ENCODE results near the gene FAAP20. TPM values are rescaled to one million over a fixed set of nuclear protein-coding genes. Genes with fewer than 3 reads are reported as not detected.

The FAAP20 gene
- total RNA-seq, 1 donor from 2014 or later: 63.8 TPM

DNA sequence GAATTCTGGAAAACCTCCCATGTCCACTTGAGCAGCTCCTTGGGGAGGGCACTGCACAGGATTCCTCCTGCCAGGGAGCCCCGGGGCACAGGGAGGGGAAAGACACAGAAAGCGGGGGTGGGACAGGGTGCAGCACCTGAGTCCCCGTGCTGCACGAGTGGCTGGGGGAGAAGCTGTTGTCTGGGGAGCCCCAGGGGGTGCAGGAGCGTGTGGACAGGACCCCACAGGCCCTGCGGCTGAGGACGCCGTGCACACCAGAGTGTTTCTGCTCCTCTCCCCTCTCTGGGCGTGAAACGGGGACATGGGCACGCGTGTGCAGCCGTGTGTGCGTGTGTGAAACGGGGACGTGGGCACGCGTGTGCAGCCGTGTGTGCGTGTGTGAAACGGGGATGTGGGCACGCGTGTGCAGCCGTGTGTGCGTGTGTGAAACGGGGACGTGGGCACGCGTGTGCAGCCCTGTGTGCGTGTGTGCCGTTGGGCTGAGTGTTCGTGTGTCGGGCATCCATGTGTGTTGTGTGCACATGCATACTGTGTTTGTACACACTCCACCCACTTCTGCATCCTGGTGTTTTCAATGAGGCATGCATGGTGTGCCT lies 21.9 kb downstream of the FAAP20 start:
- Mint-ChIP-seq H3K27me3 (ENCODE audit: low read depth) (no peaks in the 10 kb centered on the region), H3K36me3 (ENCODE audit: low read depth) (no peaks in the 10 kb centered on the region), H3K9me3 (no peaks in the 10 kb centered on the region), H3K4me3 (ENCODE audit: low read depth) (no peak overlapping the region), H3K4me1 (ENCODE audit: low read depth) (no peaks in the 10 kb centered on the region), H3K27ac (no peak overlapping the region)
- intact Hi-C loops (cut with micrococcal nuclease): no loop called here
- no peak for DNase-seq (ENCODE audit: low spot score)

DNA sequence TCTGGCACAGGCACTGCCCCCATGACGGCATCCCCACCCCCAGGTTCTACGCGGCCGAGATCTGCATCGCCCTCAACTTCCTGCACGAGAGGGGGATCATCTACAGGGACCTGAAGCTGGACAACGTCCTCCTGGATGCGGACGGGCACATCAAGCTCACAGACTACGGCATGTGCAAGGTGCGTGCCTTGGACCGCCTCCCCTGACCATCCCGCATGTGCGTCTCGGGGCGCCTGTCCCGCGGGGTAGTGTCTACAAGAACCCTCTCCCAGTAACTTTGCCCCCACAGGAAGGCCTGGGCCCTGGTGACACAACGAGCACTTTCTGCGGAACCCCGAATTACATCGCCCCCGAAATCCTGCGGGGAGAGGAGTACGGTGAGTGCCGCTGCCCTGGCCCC lies 22.6 kb downstream of the FAAP20 start:
- DNase-seq (ENCODE audit: low spot score): no peak
- Mint-ChIP-seq H3K27me3 (ENCODE audit: low read depth) (no peaks in the 10 kb centered on the region), H3K36me3 (ENCODE audit: low read depth) (no peaks in the 10 kb centered on the region), H3K27ac (no peak overlapping the region), H3K4me3 (ENCODE audit: low read depth) (no peak overlapping the region), H3K4me1 (ENCODE audit: low read depth) (no peaks in the 10 kb centered on the region), H3K9me3 (no peaks in the 10 kb centered on the region)
- intact Hi-C loops (cut with micrococcal nuclease): no loop called here

DNA sequence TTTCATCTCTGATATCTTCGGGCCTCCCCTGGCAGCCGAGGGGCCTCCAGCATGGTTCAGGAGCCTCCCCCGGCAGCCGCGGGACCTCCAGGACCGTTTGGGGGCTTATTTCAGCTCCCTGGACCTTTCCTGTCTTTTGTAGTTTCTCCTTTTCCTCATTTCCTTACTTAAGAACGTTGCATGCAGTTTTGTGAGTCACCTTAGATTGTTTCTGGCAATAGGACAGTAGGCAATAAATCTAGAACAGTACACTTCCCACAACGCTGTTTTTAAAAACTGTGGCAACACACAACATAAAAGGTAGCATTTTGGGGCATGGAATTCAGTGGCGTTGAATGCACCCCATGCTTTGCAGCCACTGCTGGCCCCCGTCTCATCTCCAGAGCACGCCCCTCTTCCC lies 24.4 kb downstream of the FAAP20 start:
- Mint-ChIP-seq H3K9me3 (no peaks in the 10 kb centered on the region), H3K27ac (no peak overlapping the region), H3K4me1 (ENCODE audit: low read depth) (no peaks in the 10 kb centered on the region), H3K27me3 (ENCODE audit: low read depth) (no peaks in the 10 kb centered on the region), H3K36me3 (ENCODE audit: low read depth) (no peaks in the 10 kb centered on the region), H3K4me3 (ENCODE audit: low read depth) (no peak overlapping the region)
- intact Hi-C loops (cut with micrococcal nuclease): no loop called here
- DNase-seq (ENCODE audit: low spot score): no peak

DNA sequence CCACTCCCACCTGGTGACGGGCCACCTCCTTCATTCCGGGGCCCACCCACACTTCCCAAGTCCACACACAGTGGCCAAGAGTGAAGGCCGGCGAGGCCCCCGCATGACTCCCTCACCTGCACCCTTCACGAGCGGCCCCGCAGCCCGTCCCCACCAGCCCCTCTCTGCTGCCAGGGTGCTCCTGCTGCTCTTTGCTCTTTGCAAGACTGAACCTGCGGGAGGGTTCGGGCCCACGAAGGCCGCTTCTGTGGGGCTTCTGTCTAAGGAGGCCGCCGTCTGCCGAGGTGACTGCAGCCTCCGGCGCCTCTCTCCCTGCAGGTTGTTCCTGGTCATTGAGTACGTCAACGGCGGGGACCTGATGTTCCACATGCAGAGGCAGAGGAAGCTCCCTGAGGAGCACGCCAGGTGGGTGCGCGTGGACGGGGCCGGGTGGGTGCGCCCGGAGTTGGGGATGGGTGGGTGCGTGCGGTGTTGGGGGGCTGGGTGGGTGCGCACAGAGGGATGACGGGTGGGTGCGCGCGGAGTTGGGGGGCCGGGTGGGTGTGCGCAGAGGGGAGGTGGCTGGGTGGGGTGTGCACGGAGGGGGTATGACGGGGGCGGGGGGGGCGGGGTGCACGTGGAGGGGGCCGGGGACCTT lies 25.3 kb downstream of the FAAP20 start:
- Mint-ChIP-seq H3K9me3 (no peaks in the 10 kb centered on the region), H3K27me3 (ENCODE audit: low read depth) (no peaks in the 10 kb centered on the region), H3K4me1 (ENCODE audit: low read depth) (no peaks in the 10 kb centered on the region), H3K27ac (no peak overlapping the region), H3K36me3 (ENCODE audit: low read depth) (no peaks in the 10 kb centered on the region), H3K4me3 (ENCODE audit: low read depth) (no peak overlapping the region)
- intact Hi-C loops (cut with micrococcal nuclease): no loop called here
- no peak for DNase-seq (ENCODE audit: low spot score)

DNA sequence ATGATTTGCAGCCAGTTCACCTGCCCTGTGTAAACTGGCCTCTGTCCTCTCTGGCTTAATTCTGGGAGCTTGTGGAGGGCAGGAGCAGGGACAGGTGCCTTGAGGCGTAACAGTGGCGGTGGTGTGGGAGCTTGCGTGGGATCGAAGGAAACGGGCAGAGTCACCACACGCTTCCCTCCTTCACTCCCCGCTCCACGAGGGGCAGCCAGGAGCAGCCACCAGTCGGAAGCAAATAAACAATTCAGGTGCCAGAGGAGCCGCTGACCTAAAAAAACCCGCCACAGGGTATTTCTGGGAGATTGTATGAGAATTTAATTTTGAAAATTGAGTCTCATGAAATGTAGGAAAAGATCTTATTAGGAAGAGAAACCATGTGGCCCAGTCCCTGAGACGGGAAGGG lies 26.0 kb downstream of the FAAP20 start:
- DNase-seq (ENCODE audit: low spot score): no peak
- Mint-ChIP-seq H3K4me3 (ENCODE audit: low read depth) (no peak overlapping the region), H3K36me3 (ENCODE audit: low read depth) (no peaks in the 10 kb centered on the region), H3K27me3 (ENCODE audit: low read depth) (no peaks in the 10 kb centered on the region), H3K9me3 (no peaks in the 10 kb centered on the region), H3K27ac (no peak overlapping the region), H3K4me1 (ENCODE audit: low read depth) (no peaks in the 10 kb centered on the region)
- intact Hi-C loops (cut with micrococcal nuclease): no loop called here

DNA sequence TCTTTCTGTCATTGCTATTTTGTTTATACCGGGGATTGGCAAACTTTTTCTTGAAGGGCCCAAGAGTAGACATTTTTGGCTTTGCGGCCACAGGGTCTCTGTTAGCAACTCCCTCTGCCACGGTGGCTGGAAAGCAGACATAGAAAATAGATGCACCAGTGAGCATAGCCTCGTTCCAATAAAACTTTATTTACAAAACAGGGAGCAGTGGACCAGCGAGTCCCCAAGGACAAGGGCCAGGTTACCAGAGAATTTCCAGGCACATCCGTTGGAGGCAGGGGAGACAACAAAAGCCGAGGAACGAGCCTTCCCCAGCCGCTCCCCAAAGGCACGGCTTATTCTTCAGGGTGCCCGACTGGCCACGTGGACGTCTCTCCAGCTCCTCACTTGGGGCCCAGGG lies 26.5 kb downstream of the FAAP20 start:
- H3K27ac Mint-ChIP-seq: no peak overlapping the region
- intact Hi-C loops (cut with micrococcal nuclease): no loop called here
- H3K9me3 Mint-ChIP-seq: no peaks in the 10 kb centered on the region
- H3K27me3 Mint-ChIP-seq (ENCODE audit: low read depth): no peaks in the 10 kb centered on the region
- no peak overlapping the region for H3K4me3 Mint-ChIP-seq (ENCODE audit: low read depth)
- H3K36me3 Mint-ChIP-seq (ENCODE audit: low read depth): no peaks in the 10 kb centered on the region
- no peaks in the 10 kb centered on the region for H3K4me1 Mint-ChIP-seq (ENCODE audit: low read depth)
- no peak for DNase-seq (ENCODE audit: low spot score)

DNA sequence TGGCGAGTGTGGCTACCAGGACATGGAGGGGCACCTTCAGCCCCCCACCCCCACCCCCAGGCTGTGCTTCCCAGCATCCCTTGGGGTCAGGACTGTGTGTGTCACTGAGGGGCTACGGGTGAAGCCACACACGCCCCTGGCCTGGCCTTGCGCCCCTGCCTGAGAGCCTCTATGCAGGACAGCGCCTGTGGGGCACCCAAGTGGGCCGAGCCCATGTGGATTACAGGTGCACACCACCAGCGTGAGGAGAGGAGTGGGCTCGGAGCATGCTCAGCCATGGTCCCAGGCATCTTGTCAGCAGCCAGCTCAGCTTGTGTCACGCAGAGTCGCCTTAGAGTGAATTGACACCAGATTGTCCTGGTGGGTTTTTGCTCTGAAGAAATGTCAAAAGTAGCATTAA lies 27.9 kb downstream of the FAAP20 start:
- no peaks in the 10 kb centered on the region for H3K4me1 Mint-ChIP-seq (ENCODE audit: low read depth)
- no peak overlapping the region for H3K27ac Mint-ChIP-seq
- intact Hi-C loops (cut with micrococcal nuclease): no loop called here
- H3K9me3 Mint-ChIP-seq: no peaks in the 10 kb centered on the region
- H3K4me3 Mint-ChIP-seq (ENCODE audit: low read depth): no peak overlapping the region
- H3K27me3 Mint-ChIP-seq (ENCODE audit: low read depth): no peaks in the 10 kb centered on the region
- H3K36me3 Mint-ChIP-seq (ENCODE audit: low read depth): no peaks in the 10 kb centered on the region
- DNase-seq (ENCODE audit: low spot score): no peak

DNA sequence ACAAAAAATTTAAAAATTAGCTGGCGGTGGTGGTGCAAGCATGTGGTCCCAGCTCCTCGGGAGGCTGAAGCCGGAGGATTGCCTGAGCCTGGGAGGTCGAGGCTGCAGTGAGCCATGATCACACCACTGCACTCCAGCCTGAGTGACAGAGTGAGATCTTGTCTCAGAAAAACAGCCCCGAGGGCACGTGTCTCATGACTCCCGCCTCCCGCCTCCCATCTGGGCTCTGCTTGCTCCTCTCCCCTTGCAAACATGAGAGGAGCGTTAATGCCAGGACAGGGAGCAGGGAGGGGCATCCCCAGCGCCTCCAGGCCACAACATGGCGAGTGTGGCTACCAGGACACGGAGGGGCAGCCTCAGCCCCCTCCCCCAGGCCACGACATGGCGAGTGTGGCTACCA lies 28.3 kb downstream of the FAAP20 start:
- no peaks in the 10 kb centered on the region for H3K27me3 Mint-ChIP-seq (ENCODE audit: low read depth)
- H3K9me3 Mint-ChIP-seq: no peaks in the 10 kb centered on the region
- no peak overlapping the region for H3K27ac Mint-ChIP-seq
- intact Hi-C loops (cut with micrococcal nuclease): no loop called here
- no peaks in the 10 kb centered on the region for H3K4me1 Mint-ChIP-seq (ENCODE audit: low read depth)
- no peaks in the 10 kb centered on the region for H3K36me3 Mint-ChIP-seq (ENCODE audit: low read depth)
- no peak overlapping the region for H3K4me3 Mint-ChIP-seq (ENCODE audit: low read depth)
- DNase-seq (ENCODE audit: low spot score): no peak

DNA sequence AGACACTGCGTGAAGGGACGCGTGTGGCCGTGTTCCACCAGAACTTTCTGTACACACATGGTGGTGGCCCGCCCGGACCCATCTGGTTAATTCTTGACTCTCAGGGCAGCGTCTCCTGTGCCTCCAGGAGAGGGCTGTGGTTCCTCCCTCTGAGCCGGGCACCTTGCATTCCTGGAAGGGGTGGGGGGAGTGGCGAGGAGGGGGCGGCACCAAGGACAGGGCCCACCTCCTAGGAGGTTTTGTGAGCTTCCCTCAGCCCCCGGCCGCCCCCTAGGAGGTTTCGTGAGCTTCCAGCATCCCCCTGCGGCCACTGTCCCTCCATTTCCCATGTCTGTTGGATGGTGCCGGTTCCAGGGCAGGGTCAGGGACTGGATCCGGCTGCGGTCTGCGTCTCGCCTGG lies 28.9 kb downstream of the FAAP20 start:
- intact Hi-C loops (cut with micrococcal nuclease): no loop called here
- no peak for DNase-seq (ENCODE audit: low spot score)
- no peaks in the 10 kb centered on the region for H3K36me3 Mint-ChIP-seq (ENCODE audit: low read depth)
- no peak overlapping the region for H3K4me3 Mint-ChIP-seq (ENCODE audit: low read depth)
- H3K4me1 Mint-ChIP-seq (ENCODE audit: low read depth): no peaks in the 10 kb centered on the region
- H3K27me3 Mint-ChIP-seq (ENCODE audit: low read depth): no peaks in the 10 kb centered on the region
- no peak overlapping the region for H3K27ac Mint-ChIP-seq
- no peaks in the 10 kb centered on the region for H3K9me3 Mint-ChIP-seq

DNA sequence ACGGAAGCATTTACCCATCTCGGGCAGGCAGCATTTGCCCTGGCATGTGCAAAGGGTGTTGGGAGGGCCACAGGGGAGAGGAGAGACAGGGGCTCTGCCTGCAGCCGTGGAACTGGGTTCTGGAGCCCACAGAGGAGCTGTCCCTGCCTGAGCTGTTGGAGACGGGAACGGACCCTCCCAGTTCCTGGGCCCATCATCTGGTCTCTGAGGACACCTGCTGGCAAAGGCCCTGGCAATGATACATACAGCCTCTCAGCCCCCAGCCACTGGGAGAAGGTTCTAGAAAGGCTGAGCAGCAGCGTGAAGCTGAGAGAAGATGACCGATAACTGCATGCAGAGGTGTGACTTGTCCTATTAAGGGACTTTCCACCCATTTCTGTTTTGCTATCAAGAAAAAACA lies 31.4 kb downstream of the FAAP20 start:
- Mint-ChIP-seq H3K27ac (no peak overlapping the region), H3K27me3 (ENCODE audit: low read depth) (no peaks in the 10 kb centered on the region), H3K4me1 (ENCODE audit: low read depth) (no peaks in the 10 kb centered on the region), H3K4me3 (ENCODE audit: low read depth) (no peak overlapping the region), H3K36me3 (ENCODE audit: low read depth) (no peaks in the 10 kb centered on the region), H3K9me3 (no peaks in the 10 kb centered on the region)
- intact Hi-C loops (cut with micrococcal nuclease): no loop called here
- DNase-seq (ENCODE audit: low spot score): no peak

DNA sequence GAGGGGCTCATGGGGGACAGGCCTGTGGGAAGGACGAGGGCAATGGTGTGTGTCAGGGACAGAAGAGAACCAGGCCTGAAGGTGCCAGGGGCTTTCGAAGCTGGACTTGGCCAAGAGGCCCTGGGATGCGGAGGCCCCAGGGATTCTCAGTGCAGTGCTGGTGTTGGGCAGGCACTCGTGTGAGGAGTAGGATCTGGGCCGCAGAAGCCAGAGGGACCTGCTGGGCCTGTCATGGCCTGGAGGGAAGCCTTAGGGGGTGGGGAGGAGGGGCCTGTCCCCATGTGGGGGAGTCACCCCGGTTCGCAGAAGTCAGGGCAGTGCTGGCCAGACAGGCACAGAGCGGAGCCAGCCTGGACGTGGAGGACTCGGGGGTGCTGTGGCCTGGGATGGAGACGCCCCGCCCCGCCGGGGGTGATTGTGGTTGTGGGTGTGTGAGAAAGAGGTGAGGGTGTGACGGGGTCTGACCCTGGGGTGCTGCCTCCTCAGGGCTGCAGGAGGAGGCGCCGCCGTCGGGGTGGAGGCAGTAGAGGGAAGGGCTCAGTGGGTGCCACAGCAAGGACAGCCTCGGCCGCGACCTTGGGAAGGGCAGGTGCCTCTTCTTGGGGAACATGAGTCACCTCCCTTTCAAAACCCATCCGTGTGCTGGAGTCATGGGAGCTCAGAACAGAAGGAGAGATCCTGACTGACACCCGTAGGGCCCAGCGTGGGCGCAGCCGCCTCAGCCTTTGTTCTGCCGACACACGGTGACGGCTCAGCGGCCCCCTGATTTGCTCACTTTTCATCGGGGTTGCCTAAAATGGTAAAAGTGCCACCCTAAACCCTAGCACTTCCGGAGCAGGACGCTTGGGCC lies 33.9 kb downstream of the FAAP20 start:
- H3K27me3 Mint-ChIP-seq (ENCODE audit: low read depth): no peaks in the 10 kb centered on the region
- H3K36me3 Mint-ChIP-seq (ENCODE audit: low read depth): no peaks in the 10 kb centered on the region
- DNase-seq (ENCODE audit: low spot score): no peak
- no peak overlapping the region for H3K27ac Mint-ChIP-seq
- intact Hi-C loops (cut with micrococcal nuclease): no loop called here
- no peaks in the 10 kb centered on the region for H3K4me1 Mint-ChIP-seq (ENCODE audit: low read depth)
- no peak overlapping the region for H3K4me3 Mint-ChIP-seq (ENCODE audit: low read depth)
- no peaks in the 10 kb centered on the region for H3K9me3 Mint-ChIP-seq

DNA sequence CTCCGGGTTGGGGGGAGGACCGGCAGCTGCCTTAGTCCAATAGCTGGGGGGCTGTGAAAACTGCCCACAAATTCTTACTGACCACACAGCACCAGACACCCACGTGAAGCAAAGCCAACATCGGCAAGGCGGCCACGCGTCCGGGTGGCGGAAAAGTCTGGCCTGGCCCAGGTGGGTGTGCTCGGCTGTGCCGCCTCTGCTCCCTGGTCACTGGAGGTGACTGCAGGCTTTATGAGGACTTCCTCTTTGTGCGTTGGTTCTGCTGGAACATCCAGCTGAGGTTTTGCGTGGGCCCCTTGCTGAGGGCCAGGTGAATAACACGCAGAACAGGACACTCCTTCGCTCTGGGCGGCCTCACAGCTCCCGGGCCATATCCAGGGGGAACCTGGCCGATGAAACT lies 35.4 kb downstream of the FAAP20 start:
- DNase-seq (ENCODE audit: low spot score): no peak
- no peaks in the 10 kb centered on the region for H3K4me1 Mint-ChIP-seq (ENCODE audit: low read depth)
- no peaks in the 10 kb centered on the region for H3K36me3 Mint-ChIP-seq (ENCODE audit: low read depth)
- intact Hi-C loops (cut with micrococcal nuclease): no loop called here
- no peak overlapping the region for H3K27ac Mint-ChIP-seq
- no peaks in the 10 kb centered on the region for H3K27me3 Mint-ChIP-seq (ENCODE audit: low read depth)
- no peak overlapping the region for H3K4me3 Mint-ChIP-seq (ENCODE audit: low read depth)
- no peaks in the 10 kb centered on the region for H3K9me3 Mint-ChIP-seq

DNA sequence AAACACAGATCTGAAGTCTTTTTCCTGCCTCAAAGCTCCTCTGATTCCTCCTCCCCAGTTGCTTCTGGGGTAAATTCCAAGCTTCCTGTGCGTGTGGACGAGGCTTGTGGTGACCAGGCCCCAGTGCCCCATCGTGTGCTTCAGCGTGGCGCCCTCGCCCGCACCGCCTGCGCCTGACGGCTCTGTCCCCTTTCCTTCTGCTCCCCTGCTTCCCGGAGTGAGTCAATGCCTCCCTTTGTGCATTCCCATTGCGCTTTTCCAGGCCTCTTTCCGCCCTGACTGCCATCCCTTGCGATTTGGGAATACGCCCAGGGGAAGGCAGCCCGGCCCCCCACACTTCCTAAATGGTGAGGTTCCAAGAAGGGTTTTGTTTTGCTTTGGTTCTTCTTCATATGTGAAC lies 36.3 kb downstream of the FAAP20 start:
- H3K27ac Mint-ChIP-seq: no peak overlapping the region
- intact Hi-C loops (cut with micrococcal nuclease): no loop called here
- H3K27me3 Mint-ChIP-seq (ENCODE audit: low read depth): no peaks in the 10 kb centered on the region
- H3K36me3 Mint-ChIP-seq (ENCODE audit: low read depth): no peaks in the 10 kb centered on the region
- DNase-seq (ENCODE audit: low spot score): no peak
- H3K9me3 Mint-ChIP-seq: no peaks in the 10 kb centered on the region
- H3K4me1 Mint-ChIP-seq (ENCODE audit: low read depth): no peaks in the 10 kb centered on the region
- no peak overlapping the region for H3K4me3 Mint-ChIP-seq (ENCODE audit: low read depth)
